ENCODE measurements around the gene FBXO10. TPM values are rescaled to one million over a fixed set of nuclear protein-coding genes. Genes with fewer than 3 reads are reported as not detected.

The FBXO10 gene
- total and polyA plus RNA-seq, 2 experiments from 2014 or later: 3.4 to 13.4 TPM

DNA sequence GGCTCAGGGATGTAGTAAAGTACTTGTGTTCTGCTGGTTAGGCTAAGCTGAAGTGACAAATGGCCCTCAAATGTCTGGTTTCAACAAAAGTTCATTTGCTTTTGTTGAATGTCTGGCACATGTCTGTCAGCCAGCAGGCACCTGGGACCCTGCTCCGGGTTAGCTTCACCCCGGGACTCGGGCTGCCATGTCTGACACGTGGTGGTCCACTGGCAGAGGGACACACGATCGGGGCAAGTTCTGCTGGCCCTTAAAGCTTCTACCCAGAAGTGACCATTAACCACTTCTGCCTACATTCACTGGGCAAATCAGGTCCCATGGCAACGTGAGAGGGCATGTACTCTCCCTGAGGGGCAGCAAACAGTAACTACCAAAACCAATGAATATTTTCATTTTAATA, 66.6 kb downstream of the FBXO10 start (continued):
- TF ChIP-seq CREB1 (CRISPR knock-in tag; IDR thresholded peaks at IDR 0.05; ENCODE audit: low read depth): no peak
- TF ChIP-seq ZNF331 (CRISPR knock-in tag; IDR thresholded peaks at IDR 0.05; ENCODE audit: low read depth): no peak
- no peak for TF ChIP-seq ZNF462 (CRISPR knock-in tag; IDR thresholded peaks at IDR 0.05)
- TF ChIP-seq EZH2phosphoT487 (IDR thresholded peaks at IDR 0.05; ENCODE audit: unreplicated experiment): no peak

GRCh38 chr9:37508834-37509206, 67.4 kb downstream of the FBXO10 start:
- H3K36me3 ChIP-seq (ENCODE audit: insufficient read depth): 0 out of 2 replicates have a peak, but pooled peaks cover 11% of the 10 kb centered on the region
- H3K4me1 ChIP-seq (ENCODE audit: insufficient read depth): no peaks in the 10 kb centered on the region
- H3K9me2 ChIP-seq (ENCODE audit: insufficient read depth): no peaks in the 10 kb centered on the region
- H3K27ac ChIP-seq (ENCODE audit: low read depth): no peak overlapping the region
- Mint-ChIP-seq H3K4me3 (no peak overlapping the region), H3K36me3 (ENCODE audit: low read depth) (peaks cover 14% of the 10 kb centered on the region), H3K27me3 (ENCODE audit: insufficient read depth, low read depth, poor library complexity) (peaks cover 10% of the 10 kb centered on the region), H3K9me3 (no peaks in the 10 kb centered on the region), H3K27ac (no peak overlapping the region), H3K4me1 (no peaks in the 10 kb centered on the region; the same call in 2 of the 3 replicates)
- H3K4me3 ChIP-seq: no peak overlapping the region
- H3K4me2 ChIP-seq: no peak overlapping the region
- H3F3A ChIP-seq (replicated peaks; ENCODE audit: low read depth): no peaks in the 10 kb centered on the region
- 0 out of 4 replicates have a peak, but pooled peaks of 1 of the 2 experiments have one; percentile 13 for TF ChIP-seq CTCF (conservative IDR thresholded peaks at IDR 0.05; ENCODE audit: low read depth in 2 of 2)
- no peak for TF ChIP-seq EZH2 (IDR thresholded peaks at IDR 0.05; ENCODE audit: low read depth, unreplicated experiment)
- no peaks in the 10 kb centered on the region for H3K79me2 ChIP-seq (replicated peaks; ENCODE audit: insufficient read depth)
- no peaks in the 10 kb centered on the region for H3K27me3 ChIP-seq (ENCODE audit: insufficient read depth)
- H4K20me1 ChIP-seq (replicated peaks; ENCODE audit: insufficient read depth): peaks cover 17% of the 10 kb centered on the region
- DNase-seq (ENCODE audit: low spot score): no peak
- ATAC-seq: no peak
- H2AFZ ChIP-seq: no peak overlapping the region

Data from GM23338 (cell line).